PFSK-1 (cell line): ENCODE measurements around the gene EED.

ENCODE experiments used
- POLR2AphosphoS5 ChIP-seq: IDR thresholded peaks from 2 replicates; pipeline ENCODE4 v1.6.1; 2012; ENCODE audit warnings: low read depth, mild to moderate bottlenecking, control low read depth, low read length, moderate library complexity
- SIN3A ChIP-seq: IDR thresholded peaks from 2 replicates; pipeline ENCODE4 v1.6.1; 2012; ENCODE audit warnings: mild to moderate bottlenecking, low read length, moderate library complexity, borderline replicate concordance; ENCODE audit not compliant: insufficient read depth
- TAF1 ChIP-seq: IDR thresholded peaks from 2 replicates; pipeline ENCODE4 v1.6.1; 2012; ENCODE audit warnings: low read length, control low read depth, borderline replicate concordance; ENCODE audit not compliant: insufficient read depth
- TF ChIP-seq, protein P1 (sequence below), 2 experiments: IDR thresholded peaks; 2 replicates each; pipeline versions ENCODE4 v1.6.1 to v1.8.0; 2011 to 2012; ENCODE audit warnings: low read depth in 2 of 2, low read length in 2 of 2, control low read depth in 1 of 2, inconsistent platforms in 1 of 2, mild to moderate bottlenecking in 1 of 2, moderate library complexity in 1 of 2; ENCODE audit not compliant: insufficient read depth in 1 of 2

DNA sequence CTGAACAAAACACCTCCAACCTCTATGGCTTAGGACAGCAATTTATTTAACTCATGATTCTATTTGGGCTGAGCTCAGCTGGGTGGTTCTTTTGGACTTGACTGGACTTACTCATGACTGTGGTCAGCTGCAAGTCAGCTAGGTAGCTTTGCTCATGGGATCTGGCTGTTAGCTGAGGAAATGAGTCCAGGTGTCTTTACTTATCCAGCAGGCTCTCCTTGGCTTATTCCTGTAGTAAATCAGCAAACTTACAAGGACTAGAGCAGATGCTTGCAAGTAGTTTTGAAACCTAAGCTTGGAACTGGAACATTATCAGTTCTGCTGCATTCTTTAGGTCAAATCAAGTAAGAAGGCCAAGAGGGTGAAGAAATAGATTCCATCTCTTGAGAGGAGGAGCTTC is 49.5 kb downstream of the EED start:
- TF ChIP-seq POLR2AphosphoS5 (no peak), TAF1 (no peak), SIN3A (no peak)
- TF ChIP-seq, protein P1, sequence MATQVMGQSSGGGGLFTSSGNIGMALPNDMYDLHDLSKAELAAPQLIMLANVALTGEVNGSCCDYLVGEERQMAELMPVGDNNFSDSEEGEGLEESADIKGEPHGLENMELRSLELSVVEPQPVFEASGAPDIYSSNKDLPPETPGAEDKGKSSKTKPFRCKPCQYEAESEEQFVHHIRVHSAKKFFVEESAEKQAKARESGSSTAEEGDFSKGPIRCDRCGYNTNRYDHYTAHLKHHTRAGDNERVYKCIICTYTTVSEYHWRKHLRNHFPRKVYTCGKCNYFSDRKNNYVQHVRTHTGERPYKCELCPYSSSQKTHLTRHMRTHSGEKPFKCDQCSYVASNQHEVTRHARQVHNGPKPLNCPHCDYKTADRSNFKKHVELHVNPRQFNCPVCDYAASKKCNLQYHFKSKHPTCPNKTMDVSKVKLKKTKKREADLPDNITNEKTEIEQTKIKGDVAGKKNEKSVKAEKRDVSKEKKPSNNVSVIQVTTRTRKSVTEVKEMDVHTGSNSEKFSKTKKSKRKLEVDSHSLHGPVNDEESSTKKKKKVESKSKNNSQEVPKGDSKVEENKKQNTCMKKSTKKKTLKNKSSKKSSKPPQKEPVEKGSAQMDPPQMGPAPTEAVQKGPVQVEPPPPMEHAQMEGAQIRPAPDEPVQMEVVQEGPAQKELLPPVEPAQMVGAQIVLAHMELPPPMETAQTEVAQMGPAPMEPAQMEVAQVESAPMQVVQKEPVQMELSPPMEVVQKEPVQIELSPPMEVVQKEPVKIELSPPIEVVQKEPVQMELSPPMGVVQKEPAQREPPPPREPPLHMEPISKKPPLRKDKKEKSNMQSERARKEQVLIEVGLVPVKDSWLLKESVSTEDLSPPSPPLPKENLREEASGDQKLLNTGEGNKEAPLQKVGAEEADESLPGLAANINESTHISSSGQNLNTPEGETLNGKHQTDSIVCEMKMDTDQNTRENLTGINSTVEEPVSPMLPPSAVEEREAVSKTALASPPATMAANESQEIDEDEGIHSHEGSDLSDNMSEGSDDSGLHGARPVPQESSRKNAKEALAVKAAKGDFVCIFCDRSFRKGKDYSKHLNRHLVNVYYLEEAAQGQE (IDR thresholded peaks at IDR 0.05; ENCODE audit: insufficient read depth in 1 of 2, low read depth in 2 of 2, low read length in 2 of 2): no peak
